ENCODE results near the gene GALNT2.

The GALNT2 gene

DNA sequence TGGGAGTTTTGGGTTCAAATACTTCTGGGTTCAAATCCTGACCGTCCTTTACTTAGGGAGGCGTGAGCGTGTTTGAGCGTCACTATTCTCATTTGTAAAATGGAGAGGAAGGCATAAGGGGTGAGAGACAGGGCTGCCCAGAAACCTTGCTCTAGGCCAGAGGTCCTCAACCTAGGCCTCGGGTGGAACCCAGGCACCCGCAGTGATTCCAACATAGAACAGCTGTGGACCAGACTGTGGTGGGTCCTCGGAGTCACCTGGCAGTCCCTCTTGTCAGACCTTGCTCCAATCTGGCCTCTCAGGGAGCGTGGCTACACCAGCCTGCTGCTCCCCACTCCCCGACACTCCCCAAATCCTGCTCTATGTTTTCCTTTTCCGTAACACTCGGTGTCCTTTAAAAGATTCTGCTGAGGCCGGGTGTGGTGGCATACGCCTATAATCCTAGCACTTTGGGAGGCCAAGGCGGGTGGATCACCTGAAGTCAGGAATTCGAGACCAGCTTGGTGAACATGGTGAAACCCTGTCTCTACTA, 242.7 kb downstream of the GALNT2 start:
- H3K27ac ChIP-seq (ENCODE audit: low read depth, low read length): no peak overlapping the region
- no peaks in the 10 kb centered on the region for H3K9me3 ChIP-seq (ENCODE audit: control insufficient read depth, insufficient read depth, low read length)
- H3K9ac ChIP-seq (ENCODE audit: low read depth, low read length): no peak overlapping the region
- H3K36me3 ChIP-seq (ENCODE audit: control insufficient read depth, insufficient read depth, low read length): no peaks in the 10 kb centered on the region
- no peaks in the 10 kb centered on the region; the same call in 1 of the 2 replicates for H3K4me1 ChIP-seq (ENCODE audit: control insufficient read depth, insufficient read depth, low read length)
- H3K4me3 ChIP-seq (ENCODE audit: low read depth, low read length): no peak overlapping the region
- H3K27me3 ChIP-seq (ENCODE audit: control insufficient read depth, insufficient read depth, low read length): no peaks in the 10 kb centered on the region

DNA sequence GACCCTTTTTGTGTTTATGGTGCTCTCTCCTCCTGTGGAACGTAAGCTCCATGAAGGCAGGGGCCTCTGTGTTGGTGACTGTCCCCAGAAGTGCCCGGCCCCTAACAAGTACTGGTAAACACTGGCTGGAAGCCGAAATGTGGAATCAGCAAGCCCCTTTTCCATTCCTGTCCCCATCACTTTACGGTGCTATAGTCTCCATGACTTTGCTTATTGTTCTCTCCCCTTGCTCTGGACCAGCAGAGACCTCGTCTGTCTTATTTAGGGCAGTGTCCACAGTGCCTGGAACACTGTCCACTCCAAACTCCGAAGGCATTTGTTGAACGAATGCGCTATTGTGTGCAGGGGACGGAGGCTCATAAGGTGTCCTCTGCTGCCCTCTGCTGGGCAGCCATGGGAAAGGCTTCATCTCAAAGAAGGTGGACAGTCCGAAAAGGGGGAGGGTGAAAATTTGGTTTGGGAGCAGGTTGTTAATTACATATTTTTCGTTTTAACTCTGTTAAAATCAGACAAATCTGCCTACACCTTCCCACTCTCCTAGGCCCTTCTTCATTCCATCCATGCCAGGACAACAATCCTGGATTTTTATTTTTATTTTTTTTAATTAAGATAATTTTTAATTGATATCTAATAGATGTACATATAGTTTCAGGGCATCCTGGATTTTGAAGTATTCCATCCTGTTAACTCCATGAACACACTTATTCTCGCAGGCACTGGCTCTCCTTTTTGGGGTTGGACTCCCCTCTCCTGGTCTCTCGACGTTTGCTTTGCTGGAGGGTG, 243.5 kb downstream of the GALNT2 start:
- no peak overlapping the region for H3K4me3 ChIP-seq (ENCODE audit: low read depth, low read length)
- H3K36me3 ChIP-seq (ENCODE audit: control insufficient read depth, insufficient read depth, low read length): no peaks in the 10 kb centered on the region
- no peaks in the 10 kb centered on the region for H3K9me3 ChIP-seq (ENCODE audit: control insufficient read depth, insufficient read depth, low read length)
- H3K9ac ChIP-seq (ENCODE audit: low read depth, low read length): no peak overlapping the region
- no peaks in the 10 kb centered on the region for H3K27me3 ChIP-seq (ENCODE audit: control insufficient read depth, insufficient read depth, low read length)
- no peak overlapping the region for H3K27ac ChIP-seq (ENCODE audit: low read depth, low read length)
- H3K4me1 ChIP-seq (ENCODE audit: control insufficient read depth, insufficient read depth, low read length): no peaks in the 10 kb centered on the region; the same call in 1 of the 2 replicates

DNA sequence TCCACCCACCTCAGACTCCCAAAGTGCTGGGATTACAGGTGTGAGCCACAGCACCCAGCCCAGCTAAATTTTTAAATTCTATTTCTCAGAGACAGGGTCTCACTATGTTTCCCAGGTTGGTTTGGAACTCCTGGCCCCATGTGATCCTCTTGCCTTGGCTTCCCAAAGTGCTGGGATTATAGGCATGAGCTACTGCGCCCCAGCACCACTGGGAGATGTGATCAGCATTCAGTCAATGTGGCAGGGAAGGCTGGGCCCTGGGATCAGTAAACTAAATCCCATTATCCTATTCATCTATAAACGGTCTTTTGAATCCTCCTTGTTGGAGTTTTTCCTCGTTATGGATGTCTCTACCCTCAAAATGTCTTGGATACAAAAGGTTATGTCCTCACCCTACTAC, 245.6 kb downstream of the GALNT2 start:
- H3K27me3 ChIP-seq (ENCODE audit: control insufficient read depth, insufficient read depth, low read length): no peaks in the 10 kb centered on the region
- H3K4me1 ChIP-seq (ENCODE audit: control insufficient read depth, insufficient read depth, low read length): no peaks in the 10 kb centered on the region
- no peaks in the 10 kb centered on the region for H3K36me3 ChIP-seq (ENCODE audit: control insufficient read depth, insufficient read depth, low read length)
- H3K4me3 ChIP-seq (ENCODE audit: low read depth, low read length): no peak overlapping the region
- H3K9ac ChIP-seq (ENCODE audit: low read depth, low read length): no peak overlapping the region
- H3K27ac ChIP-seq (ENCODE audit: low read depth, low read length): no peak overlapping the region
- no peaks in the 10 kb centered on the region for H3K9me3 ChIP-seq (ENCODE audit: control insufficient read depth, insufficient read depth, low read length)

DNA sequence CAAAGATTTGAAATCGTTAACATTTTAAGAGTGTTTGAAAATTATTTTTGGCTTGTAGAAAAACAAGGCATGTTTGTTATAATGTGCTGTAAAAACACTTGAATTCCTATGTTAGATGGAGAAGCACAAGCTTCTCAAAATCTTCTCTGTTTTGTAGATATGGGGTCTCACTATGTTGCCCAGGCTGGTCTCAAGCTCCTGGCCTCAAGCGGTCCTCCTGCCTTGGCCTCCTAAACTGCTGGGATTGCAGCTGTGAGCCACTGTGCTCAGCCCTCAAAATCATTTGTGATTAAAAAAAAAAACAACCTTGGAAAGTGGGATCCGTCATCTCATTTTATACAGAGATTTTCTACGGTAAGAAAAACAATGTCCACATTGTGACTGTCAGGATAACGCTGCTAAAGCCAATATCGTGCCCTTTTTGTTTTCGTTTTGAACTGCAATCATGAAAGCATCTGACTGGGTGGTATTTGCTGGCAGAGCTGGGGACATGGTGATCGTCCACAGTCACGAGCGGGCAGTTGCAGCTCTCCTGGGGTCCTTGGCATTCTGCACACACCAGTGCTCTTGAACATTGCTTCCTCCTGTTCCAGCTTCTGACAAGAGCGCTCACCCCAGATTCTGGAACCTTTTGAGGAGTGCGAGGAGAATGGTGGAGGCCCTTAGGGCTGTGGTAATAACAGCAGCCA, 246.6 kb downstream of the GALNT2 start:
- no peak overlapping the region for H3K27ac ChIP-seq (ENCODE audit: low read depth, low read length)

DNA sequence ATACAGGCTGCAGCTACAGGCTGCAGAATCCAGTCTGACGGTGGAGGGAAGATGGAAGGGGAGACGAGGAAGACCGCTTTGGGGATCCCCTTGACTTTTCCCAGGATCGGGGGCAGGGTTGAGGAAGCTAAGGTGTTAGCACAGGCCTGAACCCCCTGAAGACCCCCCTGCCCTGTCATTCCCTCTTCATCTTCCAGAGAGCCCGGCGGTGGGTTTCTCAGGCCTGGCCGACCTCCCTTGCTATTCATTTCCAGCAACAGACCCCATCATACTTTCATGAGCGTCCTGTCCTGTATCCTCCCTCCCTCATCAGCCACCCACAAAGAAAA, 247.1 kb downstream of the GALNT2 start:
- no peak overlapping the region for H3K4me3 ChIP-seq (ENCODE audit: low read depth, low read length)

More for the DNA sequence above, 246.6 kb downstream of the GALNT2 start:
- H3K4me1 ChIP-seq (ENCODE audit: control insufficient read depth, insufficient read depth, low read length): no peaks in the 10 kb centered on the region
- no peak overlapping the region for H3K9ac ChIP-seq (ENCODE audit: low read depth, low read length)
- no peaks in the 10 kb centered on the region for H3K27me3 ChIP-seq (ENCODE audit: control insufficient read depth, insufficient read depth, low read length)
- no peaks in the 10 kb centered on the region for H3K9me3 ChIP-seq (ENCODE audit: control insufficient read depth, insufficient read depth, low read length)
- no peak overlapping the region for H3K4me3 ChIP-seq (ENCODE audit: low read depth, low read length)
- no peaks in the 10 kb centered on the region for H3K36me3 ChIP-seq (ENCODE audit: control insufficient read depth, insufficient read depth, low read length)

DNA sequence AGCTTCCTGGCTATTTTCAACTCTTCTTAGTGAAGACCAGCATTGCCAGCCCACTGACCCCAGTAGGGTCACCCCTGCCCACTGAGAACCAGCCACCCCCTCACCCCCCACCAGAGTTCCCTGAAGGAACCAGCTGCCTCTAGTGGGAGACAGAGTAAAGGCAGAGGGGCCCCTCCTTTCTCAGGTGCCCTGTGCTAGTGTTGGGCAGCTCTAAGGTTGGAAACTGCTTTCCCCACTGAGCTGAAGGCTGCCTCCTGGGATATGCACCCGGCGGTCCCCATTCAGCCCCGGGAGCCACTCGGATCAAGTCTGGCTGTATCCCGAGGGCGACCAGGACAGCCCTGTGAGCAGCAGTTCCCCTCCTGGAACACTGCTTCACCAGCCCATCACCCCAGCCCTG, 248.1 kb downstream of the GALNT2 start:
- Histone ChIP-seq H3K27me3 (ENCODE audit: control insufficient read depth, insufficient read depth, low read length) (no peaks in the 10 kb centered on the region), H3K9ac (ENCODE audit: low read depth, low read length) (no peak overlapping the region)

More for the DNA sequence above, 247.1 kb downstream of the GALNT2 start:
- Histone ChIP-seq H3K9me3 (ENCODE audit: control insufficient read depth, insufficient read depth, low read length) (no peaks in the 10 kb centered on the region), H3K27me3 (ENCODE audit: control insufficient read depth, insufficient read depth, low read length) (no peaks in the 10 kb centered on the region), H3K27ac (ENCODE audit: low read depth, low read length) (no peak overlapping the region), H3K36me3 (ENCODE audit: control insufficient read depth, insufficient read depth, low read length) (no peaks in the 10 kb centered on the region), H3K4me1 (ENCODE audit: control insufficient read depth, insufficient read depth, low read length) (no peaks in the 10 kb centered on the region), H3K9ac (ENCODE audit: low read depth, low read length) (no peak overlapping the region)

DNA sequence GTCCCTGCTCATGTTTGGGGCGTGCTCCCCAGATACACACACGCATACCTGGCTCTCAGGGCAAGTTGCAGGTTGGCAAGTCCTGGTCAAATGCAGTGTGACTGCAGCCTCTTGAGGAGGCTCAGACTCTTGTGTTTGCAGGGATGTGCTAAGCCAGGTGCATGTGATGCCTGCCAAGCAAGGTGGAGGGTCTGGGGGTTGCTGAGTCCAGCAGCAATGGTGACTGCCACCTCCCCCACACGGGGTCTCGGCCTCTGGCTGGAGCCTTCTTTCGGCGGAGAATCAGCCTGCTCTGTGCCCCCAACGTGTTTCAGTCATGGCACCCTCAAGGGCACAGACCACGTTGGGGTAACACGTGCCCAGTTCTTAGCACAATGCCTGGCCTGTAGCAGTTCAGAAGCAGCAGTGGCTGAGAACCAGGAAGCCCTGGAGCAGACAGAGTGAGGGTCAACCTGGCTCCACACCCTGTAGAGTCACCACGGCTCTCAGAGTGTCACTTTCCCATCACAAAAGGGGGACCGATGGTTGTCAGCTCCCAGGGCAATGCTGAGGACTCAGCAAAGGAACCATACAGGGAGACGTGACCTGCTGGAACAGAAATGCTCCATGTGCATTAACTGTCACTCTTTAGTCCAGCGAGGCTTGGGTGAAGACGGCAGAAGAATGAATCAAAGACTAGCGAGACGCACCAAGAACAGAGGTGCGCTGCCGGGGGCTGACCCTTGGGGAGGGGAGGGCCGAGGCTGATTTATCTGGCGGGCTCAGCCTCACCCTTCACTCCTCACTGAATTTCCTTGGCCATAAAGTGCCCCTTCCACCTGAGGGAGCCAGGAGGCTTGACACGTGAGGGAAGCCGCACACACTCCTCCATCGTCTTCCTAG, 250.1 kb downstream of the GALNT2 start:
- H3K36me3 ChIP-seq (ENCODE audit: control insufficient read depth, insufficient read depth, low read length): peaks cover 1% of the 10 kb centered on the region; the same call in 1 of the 2 replicates
- no peak overlapping the region for H3K4me3 ChIP-seq (ENCODE audit: low read depth, low read length)
- H3K27me3 ChIP-seq (ENCODE audit: control insufficient read depth, insufficient read depth, low read length): no peaks in the 10 kb centered on the region
- H3K9me3 ChIP-seq (ENCODE audit: control insufficient read depth, insufficient read depth, low read length): no peaks in the 10 kb centered on the region
- no peak overlapping the region for H3K9ac ChIP-seq (ENCODE audit: low read depth, low read length)
- H3K4me1 ChIP-seq (ENCODE audit: control insufficient read depth, insufficient read depth, low read length): no peaks in the 10 kb centered on the region
- H3K27ac ChIP-seq (ENCODE audit: low read depth, low read length): no peak overlapping the region

More for the DNA sequence above, 248.1 kb downstream of the GALNT2 start:
- no peaks in the 10 kb centered on the region for H3K9me3 ChIP-seq (ENCODE audit: control insufficient read depth, insufficient read depth, low read length)
- H3K4me1 ChIP-seq (ENCODE audit: control insufficient read depth, insufficient read depth, low read length): no peaks in the 10 kb centered on the region
- H3K4me3 ChIP-seq (ENCODE audit: low read depth, low read length): no peak overlapping the region
- H3K27ac ChIP-seq (ENCODE audit: low read depth, low read length): no peak overlapping the region
- H3K36me3 ChIP-seq (ENCODE audit: control insufficient read depth, insufficient read depth, low read length): no peaks in the 10 kb centered on the region

DNA sequence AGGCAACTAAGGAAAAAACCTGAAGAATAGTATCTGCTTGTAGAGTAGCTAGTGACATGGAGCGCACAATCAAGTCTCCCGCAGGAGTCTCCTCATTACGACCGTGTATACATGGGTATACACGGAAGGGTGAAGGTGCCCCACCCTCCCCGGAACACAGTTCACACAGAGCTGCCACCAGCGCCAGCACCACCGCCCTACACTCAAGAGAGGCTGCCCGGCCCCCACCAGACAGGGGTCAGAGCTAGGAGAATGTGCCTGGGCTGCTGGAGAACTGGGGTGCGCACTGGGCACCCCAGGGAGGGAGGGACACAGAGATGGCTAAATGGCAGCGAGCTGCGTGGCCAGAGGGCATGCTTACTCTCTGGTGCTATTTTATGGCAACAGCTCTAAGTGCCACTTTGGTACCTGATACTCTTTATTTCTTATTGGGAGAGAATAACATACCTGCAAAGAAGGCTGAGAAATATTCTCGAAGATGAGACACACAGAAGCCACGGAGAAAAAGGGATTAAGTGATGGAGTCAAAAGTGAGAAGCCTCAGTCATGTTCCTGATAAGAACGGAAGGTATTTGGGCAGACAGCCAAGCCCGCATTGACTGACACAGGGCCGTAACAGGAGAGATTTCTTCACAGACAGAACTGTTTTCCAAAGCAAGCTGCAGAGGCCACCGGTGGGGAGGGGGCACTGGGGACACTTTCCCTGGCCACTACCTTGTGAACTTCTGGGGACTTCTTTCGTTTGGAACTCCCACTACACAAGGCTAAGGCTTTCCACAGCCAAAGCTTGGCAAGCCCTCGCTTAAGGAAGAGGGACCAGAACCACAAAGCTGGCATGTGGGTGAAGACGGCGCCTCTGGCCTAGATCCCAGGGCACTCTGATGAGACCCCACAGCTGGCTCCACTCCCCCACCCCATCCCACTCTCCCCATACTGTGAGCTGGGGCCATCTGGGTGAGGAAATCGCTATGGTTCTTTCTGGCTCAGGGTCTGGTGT, 251.1 kb downstream of the GALNT2 start:
- no peak overlapping the region for H3K9ac ChIP-seq (ENCODE audit: low read depth, low read length)
- no peaks in the 10 kb centered on the region for H3K27me3 ChIP-seq (ENCODE audit: control insufficient read depth, insufficient read depth, low read length)
- no peaks in the 10 kb centered on the region for H3K9me3 ChIP-seq (ENCODE audit: control insufficient read depth, insufficient read depth, low read length)
- no peaks in the 10 kb centered on the region for H3K4me1 ChIP-seq (ENCODE audit: control insufficient read depth, insufficient read depth, low read length)
- no peak overlapping the region for H3K4me3 ChIP-seq (ENCODE audit: low read depth, low read length)
- no peak overlapping the region for H3K27ac ChIP-seq (ENCODE audit: low read depth, low read length)
- H3K36me3 ChIP-seq (ENCODE audit: control insufficient read depth, insufficient read depth, low read length): peaks cover 10% of the 10 kb centered on the region

DNA sequence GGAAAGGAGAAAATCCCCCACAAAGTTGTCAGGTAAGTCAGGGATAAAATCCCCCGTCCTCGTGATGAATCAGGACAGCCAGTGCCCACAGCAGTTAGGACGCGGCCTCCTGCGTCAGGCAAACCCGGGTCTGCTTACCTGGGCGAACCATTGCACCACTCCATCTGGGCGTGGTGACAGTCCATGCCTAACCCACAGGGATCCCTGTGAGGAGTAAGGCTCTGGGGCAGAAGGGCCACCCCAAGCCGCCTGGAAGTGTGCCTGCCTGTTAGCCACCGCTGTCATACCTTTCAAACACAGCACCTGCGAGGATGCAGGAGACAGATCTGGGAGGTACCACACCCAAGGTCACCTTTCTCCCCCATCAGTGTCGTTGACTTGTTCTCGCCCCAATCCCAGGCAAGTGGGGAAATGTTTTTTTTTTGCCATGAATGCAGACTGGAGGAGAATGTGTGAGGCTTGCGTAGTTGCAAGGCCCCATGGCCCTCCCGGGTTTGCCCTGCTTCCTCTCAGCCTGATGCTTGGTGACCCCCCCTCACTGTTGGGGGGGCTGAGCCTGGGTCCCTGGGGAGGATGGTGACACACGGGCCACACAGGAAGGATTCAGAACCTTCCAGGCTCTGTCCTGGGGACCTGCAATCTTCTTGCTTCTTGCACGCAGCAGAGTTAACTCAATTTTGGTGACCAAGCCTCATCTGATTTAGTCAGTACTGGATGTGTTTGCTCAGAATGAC, 252.1 kb downstream of the GALNT2 start:
- H3K9ac ChIP-seq (ENCODE audit: low read depth, low read length): no peak overlapping the region
- no peak overlapping the region for H3K4me3 ChIP-seq (ENCODE audit: low read depth, low read length)
- no peaks in the 10 kb centered on the region for H3K27me3 ChIP-seq (ENCODE audit: control insufficient read depth, insufficient read depth, low read length)
- H3K36me3 ChIP-seq (ENCODE audit: control insufficient read depth, insufficient read depth, low read length): peaks cover 20% of the 10 kb centered on the region
- H3K9me3 ChIP-seq (ENCODE audit: control insufficient read depth, insufficient read depth, low read length): no peaks in the 10 kb centered on the region
- H3K4me1 ChIP-seq (ENCODE audit: control insufficient read depth, insufficient read depth, low read length): no peaks in the 10 kb centered on the region
- no peak overlapping the region for H3K27ac ChIP-seq (ENCODE audit: low read depth, low read length)
